Colonic mucosa (tissue), 4 donors: ENCODE measurements around the gene ADISSP. TPM values are rescaled to one million over a fixed set of nuclear protein-coding genes. Genes with fewer than 3 reads are reported as not detected.

Experiments
- DNase-seq: peaks from one replicate; pipeline ENCODE4 v3.0.0-alpha.2; 2020
- H3K27ac ChIP-seq: fragments of 200-600 bp; one replicate; pipeline ENCODE4 v1.8.0; 2021
- H3K27me3 ChIP-seq: fragments of 200-600 bp; one replicate; pipeline ENCODE4 v1.8.0; 2021
- H3K36me3 ChIP-seq: fragments of 200-600 bp; one replicate; pipeline ENCODE4 v1.8.0; 2021
- H3K4me1 ChIP-seq: fragments of 200-600 bp; one replicate; pipeline ENCODE4 v1.8.0; 2021; ENCODE audit warnings: mild to moderate bottlenecking
- H3K4me3 ChIP-seq: fragments of 200-600 bp; one replicate; pipeline ENCODE4 v1.8.0; 2021
- H3K9ac ChIP-seq, 2 donors: one replicate each; pipeline ENCODE4 v1.7.0; 2013; ENCODE audit warnings: control low read depth in 2 of 2, low read depth in 2 of 2, low read length in 2 of 2
- H3K9me3 ChIP-seq: fragments of 200-600 bp; one replicate; pipeline ENCODE4 v1.8.0; 2021
- intact Hi-C: fragments of 100-400 bp; cut with DNase I; formaldehyde crosslinking; loops from one replicate; pipeline ENCODE4 v1.14.1; 2022
- total RNA-seq, 2 donors: library from RNA; stranded (reverse); fragmentation: NEBNext Ultra II Directional in 1 of 2; extraction: Animal tissue kit (Norgen Biotek cat#: 25700) in 1 of 2; gene quantifications; one replicate each; pipeline ENCODE4 v1.2.1, GENCODE V29; 2021
- TF ChIP-seq, protein P1 (sequence below): fragments of 200-600 bp; IDR thresholded peaks from one replicate; pipeline ENCODE4 v1.8.0; 2022; ENCODE audit warnings: antibody characterized with exemption, mild to moderate bottlenecking
- donor health status: healthy.
- donor health status: DM: no; HTN: no; CAD: no.
- donor health status: DM: no; HTN: no; CAD: no.

The ADISSP gene
- total RNA-seq, 2 donors from 2014 or later: 20.6 to 37.7 TPM

GRCh38 chr20:3759884-3760283 lies 7.7 kb downstream of the ADISSP start:
- Histone ChIP-seq H3K36me3 (no peaks in the 10 kb centered on the region), H3K9me3 (no peaks in the 10 kb centered on the region), H3K27me3 (no peaks in the 10 kb centered on the region), H3K27ac (no peak overlapping the region), H3K4me3 (no peak overlapping the region), H3K4me1 (no peaks in the 10 kb centered on the region), H3K9ac (no peak overlapping the region)
- intact Hi-C loops: no loop called here
- DNase-seq: no peak
- TF ChIP-seq, protein P1, sequence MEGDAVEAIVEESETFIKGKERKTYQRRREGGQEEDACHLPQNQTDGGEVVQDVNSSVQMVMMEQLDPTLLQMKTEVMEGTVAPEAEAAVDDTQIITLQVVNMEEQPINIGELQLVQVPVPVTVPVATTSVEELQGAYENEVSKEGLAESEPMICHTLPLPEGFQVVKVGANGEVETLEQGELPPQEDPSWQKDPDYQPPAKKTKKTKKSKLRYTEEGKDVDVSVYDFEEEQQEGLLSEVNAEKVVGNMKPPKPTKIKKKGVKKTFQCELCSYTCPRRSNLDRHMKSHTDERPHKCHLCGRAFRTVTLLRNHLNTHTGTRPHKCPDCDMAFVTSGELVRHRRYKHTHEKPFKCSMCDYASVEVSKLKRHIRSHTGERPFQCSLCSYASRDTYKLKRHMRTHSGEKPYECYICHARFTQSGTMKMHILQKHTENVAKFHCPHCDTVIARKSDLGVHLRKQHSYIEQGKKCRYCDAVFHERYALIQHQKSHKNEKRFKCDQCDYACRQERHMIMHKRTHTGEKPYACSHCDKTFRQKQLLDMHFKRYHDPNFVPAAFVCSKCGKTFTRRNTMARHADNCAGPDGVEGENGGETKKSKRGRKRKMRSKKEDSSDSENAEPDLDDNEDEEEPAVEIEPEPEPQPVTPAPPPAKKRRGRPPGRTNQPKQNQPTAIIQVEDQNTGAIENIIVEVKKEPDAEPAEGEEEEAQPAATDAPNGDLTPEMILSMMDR: no peak

DNA sequence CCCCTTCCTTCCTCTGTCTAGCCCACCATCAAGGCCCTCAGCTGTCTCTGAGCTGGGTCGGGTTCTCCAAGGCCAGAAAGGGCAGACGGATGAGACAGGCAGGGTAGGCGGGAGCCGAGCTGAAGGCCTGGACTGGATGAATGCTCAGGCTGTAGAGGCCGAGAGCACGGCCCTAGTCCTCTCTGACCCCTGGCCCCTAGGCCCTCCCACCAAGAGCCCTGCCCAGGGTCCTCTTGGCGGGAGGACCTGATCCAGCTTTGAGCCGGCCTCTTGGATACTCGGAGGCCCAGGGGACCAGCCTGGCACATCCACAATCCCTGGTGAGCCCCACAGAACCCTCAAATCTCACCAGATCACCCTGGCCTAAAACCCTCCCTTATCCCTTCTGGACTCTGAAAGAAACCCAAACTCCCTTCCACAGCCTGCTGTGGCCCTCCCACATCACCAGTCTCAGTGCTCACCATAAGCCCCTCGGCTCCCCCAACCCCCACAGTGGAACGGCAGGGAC lies 8.2 kb downstream of the ADISSP start:
- intact Hi-C loops: no loop called here

GRCh38 chr20:3758566-3758965 lies 9.0 kb downstream of the ADISSP start:
- H3K27ac ChIP-seq: no peak overlapping the region
- no peaks in the 10 kb centered on the region for H3K36me3 ChIP-seq
- intact Hi-C loops: no loop called here
- no peaks in the 10 kb centered on the region for H3K4me1 ChIP-seq
- H3K4me3 ChIP-seq: no peak overlapping the region
- no peaks in the 10 kb centered on the region for H3K9me3 ChIP-seq
- no peaks in the 10 kb centered on the region for H3K27me3 ChIP-seq
- DNase-seq: no peak
- H3K9ac ChIP-seq: no peak overlapping the region
- TF ChIP-seq, protein P1: no peak

More for the DNA sequence above, 8.2 kb downstream of the ADISSP start:
- Histone ChIP-seq H3K27ac (no peak overlapping the region), H3K9ac (no peak overlapping the region), H3K4me1 (no peaks in the 10 kb centered on the region), H3K9me3 (no peaks in the 10 kb centered on the region), H3K4me3 (no peak overlapping the region), H3K36me3 (no peaks in the 10 kb centered on the region), H3K27me3 (no peaks in the 10 kb centered on the region)
- TF ChIP-seq, protein P1: no peak
- DNase-seq: no peak

DNA sequence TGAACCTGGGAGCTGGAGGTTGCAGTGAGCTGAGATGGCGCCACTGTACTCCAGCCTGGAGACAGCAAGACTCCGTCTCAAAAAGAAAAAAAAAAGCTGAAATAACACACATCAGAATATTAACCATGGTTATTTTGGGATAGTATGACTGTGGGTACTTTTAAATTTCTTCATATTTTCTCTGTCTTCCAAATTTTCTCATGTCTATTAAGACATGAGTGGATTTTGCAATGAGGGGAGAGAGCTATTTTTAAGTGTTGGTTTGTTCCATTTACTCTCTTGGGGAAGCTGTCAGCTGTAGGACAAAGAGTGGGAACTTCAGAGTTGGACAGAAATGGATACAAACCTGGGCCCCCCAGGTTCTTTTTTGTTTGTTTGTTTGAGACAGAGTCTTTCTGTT lies 10.3 kb downstream of the ADISSP start:
- Histone ChIP-seq H3K36me3 (no peaks in the 10 kb centered on the region), H3K27ac (no peak overlapping the region), H3K9ac (no peak overlapping the region), H3K9me3 (no peaks in the 10 kb centered on the region), H3K4me1 (no peaks in the 10 kb centered on the region), H3K27me3 (no peaks in the 10 kb centered on the region), H3K4me3 (no peak overlapping the region)
- TF ChIP-seq, protein P1: no peak
- DNase-seq: no peak
- intact Hi-C loops: no loop called here

DNA sequence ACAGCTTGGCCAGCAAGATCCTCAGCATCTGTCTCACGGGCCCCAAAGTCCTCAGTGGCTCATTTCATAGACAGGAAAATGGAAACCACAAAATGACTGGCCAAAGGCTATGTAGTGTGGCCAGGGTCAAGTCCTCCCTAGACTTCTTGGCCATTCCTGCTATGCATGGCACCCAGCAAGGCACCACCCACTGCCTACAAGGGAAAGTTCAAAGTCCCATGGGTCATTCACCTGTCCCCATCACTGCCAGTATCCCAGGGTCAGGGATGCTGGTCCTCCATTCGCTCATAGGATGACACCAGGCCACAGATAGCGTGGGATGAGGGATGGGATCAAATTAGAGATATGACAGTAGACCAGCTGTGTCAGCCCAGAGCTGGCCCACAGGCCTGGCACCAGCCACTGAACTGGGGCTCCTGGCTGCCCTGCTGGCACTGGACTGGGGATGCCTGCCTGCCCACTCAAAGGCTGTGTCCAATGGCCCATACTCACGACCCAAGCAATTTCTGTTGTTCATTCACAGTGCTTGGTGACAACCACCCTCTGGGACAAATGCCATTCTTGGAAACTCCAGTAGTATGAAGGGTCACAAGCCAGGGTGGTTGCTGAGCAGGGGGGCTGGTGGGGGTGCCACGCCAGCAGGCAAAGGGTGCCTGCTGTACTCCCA lies 11.6 kb downstream of the ADISSP start:
- DNase-seq: no peak
- no peaks in the 10 kb centered on the region for H3K9me3 ChIP-seq
- intact Hi-C loops: no loop called here
- H3K36me3 ChIP-seq: no peaks in the 10 kb centered on the region
- TF ChIP-seq, protein P1: no peak
- H3K27me3 ChIP-seq: peaks cover 3% of the 10 kb centered on the region
- H3K27ac ChIP-seq: no peak overlapping the region
- no peak overlapping the region for H3K9ac ChIP-seq
- H3K4me3 ChIP-seq: no peak overlapping the region
- no peaks in the 10 kb centered on the region for H3K4me1 ChIP-seq
